IMR-90 (cell line): Measurements from ENCODE around the gene ENKUR.

ENCODE experiments used
- CHD1 ChIP-seq: IDR thresholded peaks from 2 replicates; pipeline ENCODE4 v1.6.1; 2012; ENCODE audit warnings: low read depth, low read length, improper control_type of control experiment
- CTCF ChIP-seq: conservative IDR thresholded peaks from 2 replicates; pipeline ENCODE4 v1.5.1; 2012; ENCODE audit warnings: mild to moderate bottlenecking, low read depth, low read length, improper control_type of control experiment
- MAZ ChIP-seq: IDR thresholded peaks from 2 replicates; pipeline ENCODE4 v1.6.1; 2012; ENCODE audit warnings: low read depth, mild to moderate bottlenecking, low read length, improper control_type of control experiment, moderate library complexity, borderline replicate concordance
- POLR2A ChIP-seq: IDR thresholded peaks from 2 replicates; pipeline ENCODE4 v1.6.1; 2012; ENCODE audit warnings: mild to moderate bottlenecking, low read depth, low read length
- RAD21 ChIP-seq: IDR thresholded peaks from 2 replicates; pipeline ENCODE4 v1.6.1; 2012; ENCODE audit warnings: low read length, improper control_type of control experiment
- RCOR1 ChIP-seq: IDR thresholded peaks from 2 replicates; pipeline ENCODE4 v1.6.1; 2012; ENCODE audit warnings: mild to moderate bottlenecking, low read length, improper control_type of control experiment; ENCODE audit not compliant: insufficient replicate concordance
- RFX5 ChIP-seq: IDR thresholded peaks from 2 replicates; pipeline ENCODE4 v1.8.0; 2012; ENCODE audit warnings: low read depth, mild to moderate bottlenecking, low read length, moderate library complexity
- SMC3 ChIP-seq: fragments of 150-350 bp; IDR thresholded peaks from 2 replicates; pipeline ENCODE4 v1.6.1; 2016; ENCODE audit warnings: low read depth, mild to moderate bottlenecking, antibody characterized with exemption, low read length, moderate library complexity
- USF2 ChIP-seq: fragments of 150-350 bp; IDR thresholded peaks from 2 replicates; pipeline ENCODE4 v1.6.1; 2017; ENCODE audit warnings: mild to moderate bottlenecking, antibody characterized with exemption, low read length, low read depth

DNA sequence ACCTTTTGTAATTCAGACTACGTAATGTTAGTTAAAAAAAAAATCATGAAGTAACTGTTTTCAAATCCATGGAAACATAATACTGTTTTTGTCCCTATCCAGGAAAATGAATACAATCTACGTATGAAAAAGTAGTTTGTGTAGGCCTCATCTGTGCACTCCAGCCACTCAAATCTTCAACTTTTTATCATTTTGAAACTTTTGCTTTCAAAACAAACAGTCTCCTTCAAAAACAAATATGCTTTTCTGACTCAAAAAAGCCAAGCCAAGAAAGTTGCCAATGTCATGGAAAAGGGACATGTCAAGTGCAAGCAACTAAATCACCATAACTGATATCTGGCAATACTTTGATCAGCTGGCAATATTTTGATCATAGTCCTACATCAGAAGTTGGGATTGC is 13.6 kb upstream of the ENKUR start:
- TF ChIP-seq RAD21, result no peak
- TF ChIP-seq MAZ, result no peak
- no peak for TF ChIP-seq CTCF
- TF ChIP-seq CHD1, result no peak
- no peak for TF ChIP-seq SMC3
- TF ChIP-seq POLR2A, result no peak
- TF ChIP-seq RFX5, result no peak
- no peak for TF ChIP-seq RCOR1
- no peak for TF ChIP-seq USF2
